ENCODE results near the gene SMAD3. TPM values are rescaled to one million over a fixed set of nuclear protein-coding genes. Genes with fewer than 3 reads are reported as not detected.

The SMAD3 gene
- total and polyA plus RNA-seq, 5 donors = 9.9 to 40.5 (median 29.2) TPM

DNA sequence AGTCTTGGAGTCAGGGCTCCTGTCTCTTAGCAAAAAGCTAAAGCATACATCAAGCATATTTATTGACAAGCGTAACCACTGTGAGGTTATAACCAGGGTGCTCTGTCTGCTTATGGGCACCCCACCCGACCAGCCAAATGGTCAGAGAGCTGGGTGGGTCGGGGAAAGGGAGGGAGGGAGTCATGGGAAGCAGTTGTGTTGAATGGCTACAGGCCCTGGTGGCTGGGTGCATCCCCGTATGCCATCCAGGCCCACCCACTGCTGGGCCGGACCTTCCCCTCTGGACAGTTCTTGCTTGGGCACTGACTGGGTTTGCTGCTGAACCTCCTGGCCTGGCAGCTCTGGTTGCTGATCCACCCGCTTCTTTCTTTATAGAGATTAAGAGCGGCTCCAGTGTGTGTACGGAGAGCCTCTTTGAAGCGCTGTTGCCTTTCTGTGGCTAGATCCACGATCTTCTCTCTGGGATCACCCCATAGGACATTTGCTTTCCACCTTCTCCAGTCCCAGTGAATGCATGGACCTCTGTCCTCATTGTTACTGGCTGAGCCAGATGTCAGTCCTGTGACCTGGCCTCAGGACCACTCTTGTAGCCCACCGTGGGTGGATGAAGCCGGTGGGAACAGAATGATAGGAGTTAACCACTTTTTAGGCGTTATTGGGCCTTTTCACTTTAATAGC, 59.6 kb downstream of the SMAD3 start:
- DNase-seq (no peak), ATAC-seq (peak in 1 of 2 donors; percentile 0)
- no peaks in the 10 kb centered on the region for H3K27me3 ChIP-seq (ENCODE audit: control insufficient read depth, insufficient read depth)
- H3K9me3 ChIP-seq (ENCODE audit: control insufficient read depth, low read length) = no peaks in the 10 kb centered on the region
- peak overlapping the region; percentile 95 for H3K27ac ChIP-seq (ENCODE audit: low read length)
- no peak overlapping the region for H3K4me3 ChIP-seq (ENCODE audit: low read length)
- intact Hi-C loops (cut with DNase I) = loop anchor here in 1 of 4 donors (10.0 kb wide), 1 partner anchor 60 kb away; the partner anchor contains the start of gene SMAD3
- H3K4me1 ChIP-seq (ENCODE audit: control insufficient read depth, insufficient read depth, low read length) = peaks cover 28% of the 10 kb centered on the region
- 65% methylated on average over 13 of the region's 13 CpGs for WGBS

DNA sequence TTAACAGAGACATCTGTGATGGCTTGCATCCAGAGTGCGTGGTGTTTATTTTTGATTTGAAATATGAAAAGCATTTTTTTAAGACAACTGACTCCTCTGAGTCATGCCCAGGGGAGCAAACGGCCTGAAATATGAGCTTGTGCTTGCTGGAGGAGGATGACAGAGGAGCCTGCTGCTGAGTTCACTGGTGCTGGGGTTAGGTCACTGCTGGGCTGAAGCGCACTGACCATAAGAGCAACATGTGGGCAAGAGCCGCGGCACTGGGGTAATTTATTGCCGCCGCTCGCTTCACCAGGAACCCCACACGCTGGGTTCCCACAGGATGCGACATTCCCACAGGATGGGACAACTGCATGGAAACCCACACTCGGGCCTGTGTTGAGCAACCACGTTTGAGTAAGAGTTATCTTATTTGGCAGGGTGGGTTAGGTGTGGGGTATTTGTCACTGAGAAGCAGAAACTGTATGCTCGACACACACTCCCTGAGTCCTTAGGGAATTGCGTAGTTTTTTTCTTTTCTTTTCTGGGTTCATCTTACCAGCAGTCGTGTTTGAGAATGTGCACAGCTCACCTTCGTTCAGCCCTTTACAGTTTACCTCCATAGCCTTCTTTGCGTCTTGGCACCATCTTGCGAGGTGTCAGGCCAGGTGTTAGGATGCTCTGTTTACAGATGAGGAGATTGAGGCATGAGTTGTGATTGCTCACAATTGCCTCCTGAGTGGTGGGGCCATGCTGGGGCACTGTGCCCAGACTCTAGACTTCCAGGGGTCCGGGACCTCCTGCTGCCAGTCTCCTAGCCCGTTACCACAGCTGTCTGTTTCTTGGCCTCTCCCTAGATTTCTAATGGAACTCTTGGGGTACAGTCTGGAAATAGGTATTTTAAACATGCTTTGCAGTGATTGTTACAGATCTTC, 60.4 kb downstream of the SMAD3 start:
- H3K4me3 ChIP-seq (ENCODE audit: low read length) = no peak overlapping the region
- intact Hi-C loops (cut with DNase I) = loop anchor here in 1 of 4 donors (10.0 kb wide), 1 partner anchor 61 kb away; the partner anchor contains the start of gene SMAD3
- ATAC-seq (peak; percentile 63 to 77), DNase-seq (peak; percentile 83 to 90 (median 85))
- H3K9me3 ChIP-seq (ENCODE audit: control insufficient read depth, low read length) = no peaks in the 10 kb centered on the region
- no peaks in the 10 kb centered on the region for H3K27me3 ChIP-seq (ENCODE audit: control insufficient read depth, insufficient read depth)
- H3K4me1 ChIP-seq (ENCODE audit: control insufficient read depth, insufficient read depth, low read length) = peaks cover 26% of the 10 kb centered on the region
- 51% methylated on average over 20 of the region's 20 CpGs for WGBS
- H3K27ac ChIP-seq (ENCODE audit: low read length) = peak overlapping the region; percentile 95

DNA sequence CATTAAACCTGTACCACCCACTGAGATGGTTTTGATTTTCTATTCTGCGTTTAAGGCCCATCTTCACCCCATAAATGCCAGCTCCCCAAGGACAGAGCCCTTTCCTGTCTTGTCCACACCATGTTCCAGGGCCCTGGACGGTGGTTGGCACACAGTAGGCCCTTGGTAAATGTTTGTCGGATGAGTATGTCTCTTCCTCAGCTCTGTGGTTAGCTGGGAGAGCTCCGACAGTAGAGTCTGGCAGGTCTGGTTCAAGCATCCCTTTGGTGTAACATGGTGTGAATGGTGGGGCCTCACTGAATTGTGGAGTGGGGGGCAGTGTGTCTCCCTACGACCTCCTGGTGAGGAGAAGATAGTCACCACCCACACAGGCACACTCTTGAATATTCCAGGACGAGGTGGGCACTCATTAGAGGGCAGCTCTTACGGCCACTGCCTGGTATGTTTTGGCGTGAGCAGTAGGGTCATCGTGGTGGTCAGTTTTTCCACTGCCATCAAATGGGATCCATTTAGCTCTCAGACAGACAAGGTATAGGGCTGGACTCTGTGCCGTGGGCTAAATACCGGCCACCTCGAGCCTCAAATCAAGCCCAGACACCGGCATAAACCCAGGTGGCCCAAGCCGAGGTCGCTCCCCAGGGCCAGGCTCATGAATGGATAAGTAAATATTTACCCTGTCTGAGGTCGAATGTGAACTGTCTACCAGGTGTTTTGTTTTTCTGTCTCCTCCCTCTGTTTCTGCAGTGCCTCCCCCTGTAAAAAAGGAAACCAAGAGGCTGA, 61.3 kb downstream of the SMAD3 start:
- DNase-seq (no peak), ATAC-seq (no peak)

DNA sequence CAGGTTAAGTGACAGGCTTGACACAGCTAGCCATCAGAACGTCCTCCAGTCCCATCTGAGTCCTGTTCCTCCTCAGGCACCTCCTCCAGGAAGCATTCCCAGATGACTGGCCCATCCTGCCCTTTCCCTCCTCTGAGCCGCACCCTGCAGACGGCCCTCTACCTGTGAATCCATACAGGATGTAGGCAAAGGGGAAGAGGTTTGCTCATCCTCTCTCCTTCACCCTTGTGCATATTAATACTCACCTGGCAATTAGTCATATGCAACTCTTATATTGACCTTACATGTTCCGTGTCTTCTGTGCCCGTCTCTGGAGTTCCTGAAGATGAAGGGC, 61.9 kb downstream of the SMAD3 start:
- intact Hi-C loops (cut with DNase I) = loop anchor here in 1 of 4 donors (10.0 kb wide), 1 partner anchor 62 kb away; the partner anchor contains the start of gene SMAD3
- 85% methylated on average over 5 of the region's 5 CpGs for WGBS
- Histone ChIP-seq H3K27me3 (ENCODE audit: control insufficient read depth, insufficient read depth) (no peaks in the 10 kb centered on the region), H3K9me3 (ENCODE audit: control insufficient read depth, low read length) (no peaks in the 10 kb centered on the region), H3K4me1 (ENCODE audit: control insufficient read depth, insufficient read depth, low read length) (peaks cover 35% of the 10 kb centered on the region), H3K4me3 (ENCODE audit: low read length) (no peak overlapping the region), H3K27ac (ENCODE audit: low read length) (peak overlapping the region; percentile 33)
- DNase-seq (no peak), ATAC-seq (no peak)

More for the DNA sequence above, 61.3 kb downstream of the SMAD3 start:
- intact Hi-C loops (cut with DNase I) = loop anchor here in 1 of 4 donors (10.0 kb wide), 1 partner anchor 62 kb away; the partner anchor contains the start of gene SMAD3
- Histone ChIP-seq H3K4me3 (ENCODE audit: low read length) (no peak overlapping the region), H3K4me1 (ENCODE audit: control insufficient read depth, insufficient read depth, low read length) (peaks cover 31% of the 10 kb centered on the region), H3K9me3 (ENCODE audit: control insufficient read depth, low read length) (no peaks in the 10 kb centered on the region), H3K27me3 (ENCODE audit: control insufficient read depth, insufficient read depth) (no peaks in the 10 kb centered on the region), H3K27ac (ENCODE audit: low read length) (peak overlapping the region; percentile 33)
- 88% methylated on average over 16 of the region's 16 CpGs for WGBS

DNA sequence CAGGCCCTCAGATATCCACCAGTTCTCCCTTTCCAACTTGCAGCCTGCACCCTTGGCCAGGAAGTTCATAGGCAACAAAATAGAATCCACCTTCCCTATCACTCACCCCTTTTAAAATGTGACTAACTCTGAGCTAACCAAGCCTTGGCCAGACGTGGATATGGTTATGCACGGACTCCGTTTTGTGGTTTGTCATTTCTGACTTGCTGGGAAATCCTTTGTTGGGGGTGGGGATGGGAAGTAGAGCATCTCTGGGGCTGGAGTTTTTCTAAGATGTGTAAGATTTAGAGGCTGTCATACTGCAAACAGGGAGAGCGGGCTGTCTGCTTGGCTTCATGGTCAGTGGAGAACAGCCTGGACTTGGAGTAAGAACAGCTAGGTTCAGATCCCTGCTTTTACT, 62.6 kb downstream of the SMAD3 start:
- H3K27ac ChIP-seq (ENCODE audit: low read length) = peak overlapping the region; percentile 61
- WGBS = 37% methylated on average over 4 of the region's 4 CpGs

DNA sequence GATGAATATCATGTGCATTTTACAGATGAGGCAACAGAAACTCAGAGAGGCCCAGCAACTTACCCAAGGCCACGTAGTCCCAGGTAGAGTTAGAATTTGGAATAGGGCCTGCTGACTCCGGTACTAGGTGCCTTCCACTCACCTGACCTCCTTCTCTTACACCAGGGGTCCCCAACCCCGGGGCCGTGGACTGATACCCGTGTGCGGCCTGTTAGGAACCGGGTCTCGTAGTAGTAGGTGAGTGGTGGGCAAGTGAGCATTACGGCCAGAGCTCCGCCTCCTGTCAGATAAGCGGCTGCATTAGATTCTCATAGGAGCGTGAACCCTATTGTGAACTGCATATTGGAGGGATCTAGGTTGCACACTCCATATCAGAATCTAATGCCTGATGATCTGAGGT, 64.8 kb downstream of the SMAD3 start:
- DNase-seq = no peak
- Histone ChIP-seq H3K4me1 (ENCODE audit: control insufficient read depth, insufficient read depth, low read length) (peaks cover 49% of the 10 kb centered on the region), H3K9me3 (ENCODE audit: control insufficient read depth, low read length) (no peaks in the 10 kb centered on the region), H3K27me3 (ENCODE audit: control insufficient read depth, insufficient read depth) (no peaks in the 10 kb centered on the region), H3K27ac (ENCODE audit: low read length) (no peak overlapping the region), H3K4me3 (ENCODE audit: low read length) (no peak overlapping the region)
- WGBS = 92% methylated on average over 12 of the region's 12 CpGs
- intact Hi-C loops (cut with DNase I) = no loop called here
- no peak for ATAC-seq

More for the DNA sequence above, 62.6 kb downstream of the SMAD3 start:
- ATAC-seq (peak; percentile 10 to 60), DNase-seq (no peak)
- Histone ChIP-seq H3K27me3 (ENCODE audit: control insufficient read depth, insufficient read depth) (no peaks in the 10 kb centered on the region), H3K4me3 (ENCODE audit: low read length) (no peak overlapping the region), H3K4me1 (ENCODE audit: control insufficient read depth, insufficient read depth, low read length) (peaks cover 37% of the 10 kb centered on the region), H3K9me3 (ENCODE audit: control insufficient read depth, low read length) (no peaks in the 10 kb centered on the region)
- intact Hi-C loops (cut with DNase I) = loop anchor here in 1 of 4 donors (10.0 kb wide), 1 partner anchor 63 kb away; the partner anchor contains the start of gene SMAD3

DNA sequence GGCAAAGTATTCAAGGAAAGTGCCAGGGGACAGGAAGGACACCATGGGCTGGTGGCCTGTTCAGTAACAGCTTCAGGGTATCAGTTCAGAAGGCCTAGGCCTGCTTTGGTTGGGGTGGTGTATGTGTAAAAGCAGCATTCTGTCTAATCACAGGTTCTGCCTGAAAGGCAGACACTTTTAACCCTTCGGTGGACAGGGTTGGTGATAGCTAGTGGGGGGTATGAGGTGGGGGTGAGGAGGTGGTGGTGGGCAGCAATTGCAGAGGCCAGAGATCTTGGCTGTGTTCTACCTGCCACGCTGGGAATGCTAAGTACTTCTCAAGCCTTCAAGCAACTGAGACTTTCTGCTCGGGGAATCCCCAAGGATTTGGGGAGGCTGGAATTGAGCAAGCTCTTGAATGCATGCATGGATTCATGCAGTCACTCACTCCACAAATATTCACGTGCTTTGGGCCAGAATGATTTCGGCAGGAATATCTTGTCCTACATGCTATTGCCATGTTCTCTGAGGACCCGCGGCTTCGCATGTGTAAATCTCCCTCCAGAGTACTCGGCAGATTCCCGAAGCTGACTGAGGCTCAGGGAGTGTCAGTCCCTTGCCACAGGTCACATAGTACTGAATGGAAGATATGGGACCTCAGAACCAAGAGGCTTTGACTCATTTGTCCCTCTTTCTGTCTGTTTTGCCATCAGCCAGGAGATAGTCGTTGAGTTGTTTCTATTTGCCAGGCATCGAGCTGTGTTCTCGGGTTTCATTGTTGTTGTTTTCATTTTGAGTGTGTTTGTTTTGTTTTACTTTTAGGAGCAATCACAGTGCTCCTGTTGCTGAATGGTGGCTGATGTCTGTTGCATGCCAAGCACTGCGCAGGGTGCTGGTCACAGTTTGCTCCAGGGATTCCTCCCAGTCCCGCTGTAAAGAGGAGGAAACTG, 65.5 kb downstream of the SMAD3 start:
- intact Hi-C loops (cut with DNase I) = no loop called here
- WGBS = 60% methylated on average over 15 of the region's 15 CpGs
- ATAC-seq (peak in 1 of 2 donors; percentile 8), DNase-seq (peak in 1 of 3 donors; percentile 45)
- no peaks in the 10 kb centered on the region for H3K9me3 ChIP-seq (ENCODE audit: control insufficient read depth, low read length)
- H3K4me1 ChIP-seq (ENCODE audit: control insufficient read depth, insufficient read depth, low read length) = peaks cover 46% of the 10 kb centered on the region
- no peaks in the 10 kb centered on the region for H3K27me3 ChIP-seq (ENCODE audit: control insufficient read depth, insufficient read depth)
- H3K4me3 ChIP-seq (ENCODE audit: low read length) = no peak overlapping the region
- H3K27ac ChIP-seq (ENCODE audit: low read length) = no peak overlapping the region

DNA sequence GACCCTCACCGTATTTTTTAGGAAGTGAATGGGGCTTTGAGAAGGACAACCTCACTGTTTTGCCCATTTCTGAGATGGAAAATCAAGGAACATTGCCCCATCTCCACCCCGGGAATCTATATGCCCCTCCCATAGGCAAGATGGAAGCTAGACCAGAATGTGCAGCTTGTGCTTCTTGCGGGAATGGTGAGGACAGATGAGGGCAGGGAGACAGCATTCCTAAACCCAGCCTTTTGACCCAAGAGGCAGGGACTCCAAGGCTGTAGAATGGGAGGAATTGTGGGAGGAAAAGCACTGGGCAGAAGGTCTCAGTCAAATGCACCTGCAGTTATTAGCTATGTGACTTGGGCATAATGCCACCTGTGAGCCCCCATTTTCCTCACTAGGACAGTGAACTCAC, 66.9 kb downstream of the SMAD3 start:
- ATAC-seq (no peak), DNase-seq (no peak)
- H3K9me3 ChIP-seq (ENCODE audit: control insufficient read depth, low read length) = no peaks in the 10 kb centered on the region
- intact Hi-C loops (cut with DNase I) = no loop called here
- no peak overlapping the region for H3K27ac ChIP-seq (ENCODE audit: low read length)
- H3K4me3 ChIP-seq (ENCODE audit: low read length) = no peak overlapping the region
- H3K4me1 ChIP-seq (ENCODE audit: control insufficient read depth, insufficient read depth, low read length) = peaks cover 38% of the 10 kb centered on the region
- no peaks in the 10 kb centered on the region for H3K27me3 ChIP-seq (ENCODE audit: control insufficient read depth, insufficient read depth)
- WGBS = 74% methylated on average over 3 of the region's 3 CpGs

DNA sequence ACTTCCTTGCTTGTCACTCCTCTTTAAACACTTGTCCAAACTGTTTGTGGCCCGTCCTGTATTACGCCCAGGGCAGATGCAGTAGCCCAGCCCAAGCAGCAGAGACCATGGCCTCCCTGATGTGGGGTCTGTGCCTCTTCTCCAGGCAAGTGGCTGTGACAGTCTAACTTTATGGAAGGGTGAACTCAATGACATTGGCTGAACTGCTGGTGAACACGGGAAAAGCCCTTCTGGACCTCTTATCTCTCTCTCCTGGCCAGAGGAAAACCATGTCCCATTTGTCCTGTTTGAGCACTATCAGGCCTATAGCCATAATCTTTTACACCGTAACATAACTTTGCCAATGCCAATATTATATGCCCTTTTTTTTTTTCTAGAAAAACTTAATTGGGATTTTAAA, 67.6 kb downstream of the SMAD3 start:
- Histone ChIP-seq H3K4me3 (ENCODE audit: low read length) (no peak overlapping the region), H3K4me1 (ENCODE audit: control insufficient read depth, insufficient read depth, low read length) (peaks cover 33% of the 10 kb centered on the region), H3K27me3 (ENCODE audit: control insufficient read depth, insufficient read depth) (no peaks in the 10 kb centered on the region), H3K9me3 (ENCODE audit: control insufficient read depth, low read length) (no peaks in the 10 kb centered on the region), H3K27ac (ENCODE audit: low read length) (no peak overlapping the region)
- intact Hi-C loops (cut with DNase I) = no loop called here
- DNase-seq (no peak), ATAC-seq (no peak)
- 55% methylated on average over 4 of the region's 4 CpGs for WGBS

DNA sequence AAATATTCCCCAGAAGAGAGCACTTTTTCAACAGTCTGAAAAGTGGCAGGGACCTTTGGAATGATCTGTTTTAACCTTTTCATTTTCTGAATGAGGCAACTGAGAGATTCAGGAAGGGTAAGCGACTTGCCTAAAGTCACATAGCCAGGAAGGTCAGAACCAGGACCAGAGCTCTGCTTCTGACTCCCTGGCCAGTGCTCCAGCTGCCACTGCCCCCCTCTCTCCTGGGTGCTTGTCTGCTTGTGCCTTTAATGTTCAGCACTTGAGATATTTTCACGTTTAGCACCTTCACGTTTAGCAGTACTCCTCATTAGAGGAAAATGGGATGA, 68.3 kb downstream of the SMAD3 start:
- Histone ChIP-seq H3K4me1 (ENCODE audit: control insufficient read depth, insufficient read depth, low read length) (peaks cover 33% of the 10 kb centered on the region), H3K27ac (ENCODE audit: low read length) (peak overlapping the region; percentile 68), H3K27me3 (ENCODE audit: control insufficient read depth, insufficient read depth) (no peaks in the 10 kb centered on the region), H3K4me3 (ENCODE audit: low read length) (no peak overlapping the region), H3K9me3 (ENCODE audit: control insufficient read depth, low read length) (no peaks in the 10 kb centered on the region)
- ATAC-seq (no peak), DNase-seq (no peak)
- 51% methylated on average over 3 of the region's 3 CpGs for WGBS
- intact Hi-C loops (cut with DNase I) = no loop called here

Data from right cardiac atrium (tissue), 5 donors.